IMR-90 (cell line): ENCODE data around the gene MAGOH. TPM values are rescaled to one million over a fixed set of nuclear protein-coding genes. Genes with fewer than 3 reads are reported as not detected.
A peak's percentile ranks its signal among the peaks of the same experiment; 100 is the strongest.

ENCODE experiments used
- ATAC-seq: fragments of 200-7000 bp; cut with Tn5 transposase; 2 replicates; pipeline ENCODE4 v1.9.1; 2020; ENCODE audit warnings: low read depth, mild to moderate bottlenecking, moderate library complexity
- BruUV-seq: library from RNA; stranded (reverse); fragments of 400-500 nt; replicated peaks from 2 replicates; lab custom pipeline; 2021; lab: Mats Ljungman, UMichigan
- CTCF ChIA-PET: fragments of 300-600 bp; formaldehyde crosslinking; extraction: SDS; loops from one replicate; lab custom pipeline; 2021; ENCODE audit warnings: antibody characterized with exemption; lab: Yijun Ruan, JAX
- POLR2A ChIA-PET: fragments of 300-600 bp; sonication (Branson Sonifier 250); formaldehyde crosslinking; loops from one replicate; lab custom pipeline; 2022; ENCODE audit warnings: antibody characterized with exemption; ENCODE audit not compliant: unreplicated experiment; lab: Charles Lee
- DNase-seq: peaks from one replicate; pipeline ENCODE4 v3.0.0; 2013
- H2AFZ ChIP-seq: replicated peaks from 2 replicates; pipeline ENCODE3; 2013; ENCODE audit warnings: low read length, mild to moderate bottlenecking; ENCODE audit not compliant: poor library complexity
- H2AK5ac ChIP-seq: 2 replicates; pipeline ENCODE4 v1.6.1; 2013; ENCODE audit warnings: low read depth, low read length, inconsistent platforms
- H2AK9ac ChIP-seq: replicated peaks from 2 replicates; pipeline ENCODE3; 2013; ENCODE audit warnings: mild to moderate bottlenecking, low read depth, low read length, moderate library complexity; ENCODE audit not compliant: poor library complexity
- H2BK120ac ChIP-seq: 2 replicates; pipeline ENCODE4 v1.6.1; 2013; ENCODE audit warnings: low read depth, low read length, inconsistent platforms
- H2BK15ac ChIP-seq: 3 replicates; pipeline ENCODE4 v1.6.1; 2013; ENCODE audit warnings: low read depth, low read length, inconsistent platforms
- H2BK20ac ChIP-seq: 2 replicates; pipeline ENCODE4 v1.6.1; 2013; ENCODE audit warnings: low read depth, mild to moderate bottlenecking, inconsistent platforms, low read length, moderate library complexity
- H2BK5ac ChIP-seq: 2 replicates; pipeline ENCODE4 v1.6.1; 2013; ENCODE audit warnings: mild to moderate bottlenecking, low read depth, low read length, inconsistent platforms; ENCODE audit not compliant: poor library complexity, severe bottlenecking
- H3K14ac ChIP-seq: replicated peaks from 2 replicates; pipeline ENCODE4 v1.6.1; 2013; ENCODE audit warnings: low read depth, low read length, inconsistent platforms
- H3K18ac ChIP-seq: 2 replicates; pipeline ENCODE4 v1.6.1; 2013; ENCODE audit warnings: low read depth, low read length, control low read depth
- H3K23ac ChIP-seq: 2 replicates; pipeline ENCODE4 v1.6.1; 2013; ENCODE audit warnings: low read depth, low read length, inconsistent platforms
- H3K27ac ChIP-seq: 2 replicates; pipeline ENCODE4 v1.5.1; 2013; ENCODE audit warnings: mild to moderate bottlenecking, control low read depth, low read length; ENCODE audit not compliant: insufficient read depth
- H3K27me3 ChIP-seq: 2 replicates; pipeline ENCODE4 v1.6.1; 2013; ENCODE audit warnings: low read length; ENCODE audit not compliant: control insufficient read depth, insufficient read depth
- H3K36me3 ChIP-seq: 2 replicates; pipeline ENCODE4 v1.6.1; 2013; ENCODE audit warnings: low read length, mixed read lengths; ENCODE audit not compliant: control insufficient read depth, insufficient read depth
- H3K4ac ChIP-seq: 2 replicates; pipeline ENCODE4 v1.6.1; 2013; ENCODE audit warnings: low read depth, low read length, inconsistent platforms
- H3K4me1 ChIP-seq: 2 replicates; pipeline ENCODE4 v1.6.1; 2013; ENCODE audit warnings: low read length, mixed read lengths; ENCODE audit not compliant: control insufficient read depth, insufficient read depth
- H3K4me2 ChIP-seq: 2 replicates; pipeline ENCODE4 v1.6.1; 2013; ENCODE audit warnings: low read depth, mild to moderate bottlenecking, control low read depth, low read length, moderate library complexity
- H3K4me3 ChIP-seq: 2 replicates; pipeline ENCODE4 v1.5.1; 2013; ENCODE audit warnings: low read depth, mild to moderate bottlenecking, control low read depth, low read length, moderate library complexity; ENCODE audit not compliant: insufficient read depth
- H3K56ac ChIP-seq: 2 replicates; pipeline ENCODE4 v1.6.1; 2013; ENCODE audit warnings: low read length, inconsistent platforms; ENCODE audit not compliant: insufficient read depth; ENCODE audit errors: extremely low read depth
- H3K79me1 ChIP-seq, 2 experiments: 2 replicates each; pipeline ENCODE4 v1.6.1; 2013; ENCODE audit warnings: low read length in 2 of 2, inconsistent platforms in 1 of 2, low read depth in 1 of 2
- H3K9ac ChIP-seq: 2 replicates; pipeline ENCODE4 v1.6.1; 2013; ENCODE audit warnings: low read depth, low read length, control low read depth
- H3K9me1 ChIP-seq: 2 replicates; pipeline ENCODE4 v1.6.1; 2013; ENCODE audit warnings: low read length, inconsistent platforms; ENCODE audit not compliant: insufficient read depth
- H3K9me3 ChIP-seq: 2 replicates; pipeline ENCODE4 v1.6.1; 2013; ENCODE audit warnings: low read length; ENCODE audit not compliant: control insufficient read depth, insufficient read depth
- H4K20me1 ChIP-seq: 2 replicates; pipeline ENCODE4 v1.6.1; 2013; ENCODE audit warnings: low read length, inconsistent platforms; ENCODE audit not compliant: insufficient read depth
- H4K5ac ChIP-seq: 2 replicates; pipeline ENCODE4 v1.6.1; 2013; ENCODE audit warnings: mild to moderate bottlenecking, low read depth, low read length, control low read depth
- H4K8ac ChIP-seq, 2 experiments: 2 replicates each; pipeline ENCODE4 v1.6.1; 2013; ENCODE audit warnings: low read depth in 2 of 2, low read length in 2 of 2, control low read depth in 1 of 2, inconsistent platforms in 1 of 2
- H4K91ac ChIP-seq: 2 replicates; pipeline ENCODE4 v1.6.1; 2013; ENCODE audit warnings: low read depth, low read length, inconsistent platforms; ENCODE audit not compliant: insufficient read depth
- MAFK ChIP-seq: IDR thresholded peaks from 2 replicates; pipeline ENCODE4 v1.6.1; 2012; ENCODE audit warnings: low read depth, low read length, improper control_type of control experiment
- NFE2L2 ChIP-seq: fragments of 150-350 bp; IDR thresholded peaks from 2 replicates; pipeline ENCODE4 v1.6.1; 2016; ENCODE audit warnings: low read depth, mild to moderate bottlenecking, low read length
- POLR2A ChIP-seq: IDR thresholded peaks from 2 replicates; pipeline ENCODE4 v1.6.1; 2012; ENCODE audit warnings: mild to moderate bottlenecking, low read depth, low read length
- RAD21 ChIP-seq: IDR thresholded peaks from 2 replicates; pipeline ENCODE4 v1.6.1; 2012; ENCODE audit warnings: low read length, improper control_type of control experiment
- RFX5 ChIP-seq: IDR thresholded peaks from 2 replicates; pipeline ENCODE4 v1.8.0; 2012; ENCODE audit warnings: low read depth, mild to moderate bottlenecking, low read length, moderate library complexity
- SMC3 ChIP-seq: fragments of 150-350 bp; IDR thresholded peaks from 2 replicates; pipeline ENCODE4 v1.6.1; 2016; ENCODE audit warnings: low read depth, mild to moderate bottlenecking, antibody characterized with exemption, low read length, moderate library complexity
- WGBS, 2 experiments: methylation state at CpG; one replicate each; pipeline versions ENCODE4 v1.1.5 to v1.1.7; 2013; ENCODE audit warnings: missing lambda C conversion rate in 2 of 2; ENCODE audit not compliant: insufficient read length in 1 of 2; ENCODE audit errors: extremely low coverage in 2 of 2; 5-methylcytosine and 5-hydroxymethylcytosine counted together
- dilution Hi-C: fragments of 300-500 bp; cut with HindIII; formaldehyde crosslinking; loops from one replicate; pipeline ENCODE4 v1.14.3; 2018; ENCODE audit warnings: low sequenced_read_pairs; ENCODE audit not compliant: unreplicated experiment
- in situ Hi-C: fragments of 300-500 bp; cut with MboI; formaldehyde crosslinking; loops from 3 replicates; pipeline ENCODE4 v1.14.3; 2019; ENCODE audit warnings: low sequenced_read_pairs, inconsistent platforms, mixed read lengths
- intact Hi-C: fragments of 100-400 bp; cut with micrococcal nuclease; formaldehyde crosslinking; loops from 2 replicates; pipeline ENCODE4 v1.10.0; 2022
- polyA plus RNA-seq, 3 experiments: library from polyadenylated mRNA; depleted of rRNA; stranded (reverse); fragments of >200 nt; gene quantifications; 2 replicates each; pipeline ENCODE4 v1.2.3, GENCODE V29; 2012; ENCODE audit warnings: low replicate concordance in 1 of 3
- total RNA-seq: library from RNA; depleted of rRNA; stranded (reverse); fragments of >200 nt; gene quantifications from 2 replicates; pipeline ENCODE4 v1.2.3, GENCODE V29; 2012
- TF ChIP-seq, protein P1 (sequence below): fragments of 150-350 bp; IDR thresholded peaks from 2 replicates; pipeline ENCODE4 v1.6.1; 2017; ENCODE audit warnings: mild to moderate bottlenecking, antibody characterized with exemption, low read length, low read depth
- TF ChIP-seq, protein P2 (sequence below): fragments of 150-350 bp; IDR thresholded peaks from 2 replicates; pipeline ENCODE4 v1.6.1; 2016; ENCODE audit warnings: low read depth, mild to moderate bottlenecking, low read length, moderate library complexity, borderline replicate concordance

Gene MAGOH
- total and polyA plus RNA-seq, 2 of the 4 experiments (the other 2 are of a cell fraction) = 3.8 to 26.3 TPM

DNA sequence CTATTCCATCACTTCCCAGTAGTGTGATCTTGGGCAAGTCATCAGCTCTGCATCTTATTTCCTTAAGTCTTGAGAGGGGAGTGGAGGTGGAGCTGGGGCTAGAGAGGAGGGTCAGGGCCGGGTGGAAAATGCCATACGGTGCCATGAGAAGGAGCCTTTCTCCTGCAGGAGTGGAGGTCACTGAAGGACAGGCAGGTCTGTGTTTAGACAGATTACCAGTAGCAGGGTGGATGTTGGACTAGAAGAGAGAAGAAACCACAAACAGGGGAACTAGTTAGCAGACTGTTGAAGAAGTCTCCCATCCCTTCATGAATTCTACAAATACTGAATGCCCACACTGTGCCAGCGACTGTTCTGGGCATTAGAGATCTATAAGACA lies 55.6 kb downstream of the MAGOH start:
- Histone ChIP-seq H3K56ac (peak overlapping the region; percentile 63; the same call in 1 of the 2 replicates), H2BK15ac (peak overlapping the region; percentile 97; the same call in 2 of the 3 replicates), H3K4me1 (peaks cover 47% of the 10 kb centered on the region), H4K91ac (peak overlapping the region; percentile 91), H3K9ac (peak overlapping the region; percentile 70), H3K79me1 (peaks cover 0 to 5% of the 10 kb centered on the region in 2 experiments; a peak in 2 of 4 replicates), H3K18ac (peak overlapping the region; percentile 59), H4K5ac (peak overlapping the region; percentile 92), H2BK120ac (peak overlapping the region; percentile 98), H3K36me3 (no peaks in the 10 kb centered on the region), H2BK5ac (peak overlapping the region; percentile 93), H3K23ac (peak overlapping the region; percentile 97), H3K9me3 (no peaks in the 10 kb centered on the region), H3K27me3 (no peaks in the 10 kb centered on the region), H4K20me1 (no peaks in the 10 kb centered on the region), H2AFZ (no peak overlapping the region), H3K4me2 (no peak overlapping the region), H3K4ac (peak overlapping the region; percentile 97), H2BK20ac (peak overlapping the region; percentile 76), H2AK5ac (peak overlapping the region; percentile 97), H3K4me3 (no peak overlapping the region), H2AK9ac (peak overlapping the region; percentile 68), H3K27ac (peak overlapping the region; percentile 98), H3K14ac (peak overlapping the region; percentile 97), H3K9me1 (peaks cover 50% of the 10 kb centered on the region), H4K8ac (peak overlapping the region; percentile 59 to 90; a peak in 3 of 4 replicates)
- no TSS peak for BruUV-seq
- 100% methylated on average over 1 of the region's 3 CpGs; no CpG with 5 or more reads in 1 of the 2 experiments for WGBS, 2 experiments
- TF ChIP-seq SMC3 (no peak), POLR2A (no peak), NFE2L2 (no peak), RFX5 (no peak), RAD21 (no peak), MAFK (no peak)
- TF ChIP-seq, protein P1, sequence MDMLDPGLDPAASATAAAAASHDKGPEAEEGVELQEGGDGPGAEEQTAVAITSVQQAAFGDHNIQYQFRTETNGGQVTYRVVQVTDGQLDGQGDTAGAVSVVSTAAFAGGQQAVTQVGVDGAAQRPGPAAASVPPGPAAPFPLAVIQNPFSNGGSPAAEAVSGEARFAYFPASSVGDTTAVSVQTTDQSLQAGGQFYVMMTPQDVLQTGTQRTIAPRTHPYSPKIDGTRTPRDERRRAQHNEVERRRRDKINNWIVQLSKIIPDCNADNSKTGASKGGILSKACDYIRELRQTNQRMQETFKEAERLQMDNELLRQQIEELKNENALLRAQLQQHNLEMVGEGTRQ = no peak
- TF ChIP-seq, protein P2, sequence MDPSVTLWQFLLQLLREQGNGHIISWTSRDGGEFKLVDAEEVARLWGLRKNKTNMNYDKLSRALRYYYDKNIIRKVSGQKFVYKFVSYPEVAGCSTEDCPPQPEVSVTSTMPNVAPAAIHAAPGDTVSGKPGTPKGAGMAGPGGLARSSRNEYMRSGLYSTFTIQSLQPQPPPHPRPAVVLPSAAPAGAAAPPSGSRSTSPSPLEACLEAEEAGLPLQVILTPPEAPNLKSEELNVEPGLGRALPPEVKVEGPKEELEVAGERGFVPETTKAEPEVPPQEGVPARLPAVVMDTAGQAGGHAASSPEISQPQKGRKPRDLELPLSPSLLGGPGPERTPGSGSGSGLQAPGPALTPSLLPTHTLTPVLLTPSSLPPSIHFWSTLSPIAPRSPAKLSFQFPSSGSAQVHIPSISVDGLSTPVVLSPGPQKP = no peak
- ChIA-PET POLR2A (no interaction called here), CTCF (interaction anchor here (0.6 to 1.0 kb wide), 2 partner anchors 47 to 70 kb away, joined by 3 read pairs; no protein-coding TSS in a partner anchor)
- DNase-seq (no peak), ATAC-seq (no peak)
- dilution Hi-C loops = no loop called here
- in situ Hi-C loops = loop anchor here (10.0 kb wide), 2 partner anchors 278 to 478 kb away; no protein-coding TSS in a partner anchor
- intact Hi-C loops = loop anchor here (2.0 to 10.0 kb wide), 4 partner anchors 76 to 480 kb away; partner anchors contain the start of genes ECHDC2, PODN and SCP2
